Colonic mucosa (tissue), 4 donors: ENCODE data around the gene KATNIP. TPM values are rescaled to one million over a fixed set of nuclear protein-coding genes. Genes with fewer than 3 reads are reported as not detected.

ENCODE experiments used
- DNase-seq: peaks from one replicate; pipeline ENCODE4 v3.0.0-alpha.2; 2020
- H3K27ac ChIP-seq: fragments of 200-600 bp; one replicate; pipeline ENCODE4 v1.8.0; 2021
- H3K27me3 ChIP-seq: fragments of 200-600 bp; one replicate; pipeline ENCODE4 v1.8.0; 2021
- H3K36me3 ChIP-seq: fragments of 200-600 bp; one replicate; pipeline ENCODE4 v1.8.0; 2021
- H3K4me1 ChIP-seq: fragments of 200-600 bp; one replicate; pipeline ENCODE4 v1.8.0; 2021; ENCODE audit warnings: mild to moderate bottlenecking
- H3K4me3 ChIP-seq: fragments of 200-600 bp; one replicate; pipeline ENCODE4 v1.8.0; 2021
- H3K9ac ChIP-seq, 2 donors: one replicate each; pipeline ENCODE4 v1.7.0; 2013; ENCODE audit warnings: control low read depth in 2 of 2, low read depth in 2 of 2, low read length in 2 of 2
- H3K9me3 ChIP-seq: fragments of 200-600 bp; one replicate; pipeline ENCODE4 v1.8.0; 2021
- intact Hi-C: fragments of 100-400 bp; cut with DNase I; formaldehyde crosslinking; loops from one replicate; pipeline ENCODE4 v1.14.1; 2022
- total RNA-seq, 2 donors: library from RNA; stranded (reverse); fragmentation: NEBNext Ultra II Directional in 1 of 2; extraction: Animal tissue kit (Norgen Biotek cat#: 25700) in 1 of 2; gene quantifications; one replicate each; pipeline ENCODE4 v1.2.1, GENCODE V29; 2021
- TF ChIP-seq, protein P1 (sequence below): fragments of 200-600 bp; IDR thresholded peaks from one replicate; pipeline ENCODE4 v1.8.0; 2022; ENCODE audit warnings: antibody characterized with exemption, mild to moderate bottlenecking
- donor health status: healthy.
- donor health status: DM: no; HTN: no; CAD: no.
- donor health status: DM: no; HTN: no; CAD: no.

Gene KATNIP
- total RNA-seq, 2 donors from 2014 or later, result 23.6 to 34.1 TPM

DNA sequence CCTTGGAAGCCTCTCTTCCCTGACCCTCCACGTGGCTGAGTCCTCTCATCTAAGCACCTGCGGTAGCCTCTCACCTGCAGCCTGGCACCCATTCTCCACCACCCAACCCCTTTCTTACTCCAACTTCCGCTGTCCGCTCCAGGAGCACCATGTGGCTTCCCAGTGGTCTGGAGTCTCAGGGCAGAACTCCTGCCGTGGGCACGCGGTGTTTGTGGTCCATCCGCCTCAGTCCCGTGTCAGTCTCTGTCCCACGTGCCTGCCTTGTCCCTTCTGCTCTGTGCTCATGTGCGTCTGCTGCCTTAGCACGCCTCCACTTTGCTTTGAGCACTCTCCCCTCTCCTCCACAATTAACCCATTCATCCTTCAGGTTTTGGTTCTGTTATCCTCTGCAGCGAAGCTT is 49.7 kb downstream of the KATNIP start:
- H3K27ac ChIP-seq, result no peak overlapping the region
- no peaks in the 10 kb centered on the region for H3K9me3 ChIP-seq
- DNase-seq, result no peak
- no peaks in the 10 kb centered on the region for H3K4me1 ChIP-seq
- TF ChIP-seq, protein P1, sequence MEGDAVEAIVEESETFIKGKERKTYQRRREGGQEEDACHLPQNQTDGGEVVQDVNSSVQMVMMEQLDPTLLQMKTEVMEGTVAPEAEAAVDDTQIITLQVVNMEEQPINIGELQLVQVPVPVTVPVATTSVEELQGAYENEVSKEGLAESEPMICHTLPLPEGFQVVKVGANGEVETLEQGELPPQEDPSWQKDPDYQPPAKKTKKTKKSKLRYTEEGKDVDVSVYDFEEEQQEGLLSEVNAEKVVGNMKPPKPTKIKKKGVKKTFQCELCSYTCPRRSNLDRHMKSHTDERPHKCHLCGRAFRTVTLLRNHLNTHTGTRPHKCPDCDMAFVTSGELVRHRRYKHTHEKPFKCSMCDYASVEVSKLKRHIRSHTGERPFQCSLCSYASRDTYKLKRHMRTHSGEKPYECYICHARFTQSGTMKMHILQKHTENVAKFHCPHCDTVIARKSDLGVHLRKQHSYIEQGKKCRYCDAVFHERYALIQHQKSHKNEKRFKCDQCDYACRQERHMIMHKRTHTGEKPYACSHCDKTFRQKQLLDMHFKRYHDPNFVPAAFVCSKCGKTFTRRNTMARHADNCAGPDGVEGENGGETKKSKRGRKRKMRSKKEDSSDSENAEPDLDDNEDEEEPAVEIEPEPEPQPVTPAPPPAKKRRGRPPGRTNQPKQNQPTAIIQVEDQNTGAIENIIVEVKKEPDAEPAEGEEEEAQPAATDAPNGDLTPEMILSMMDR, result no peak
- H3K27me3 ChIP-seq, result no peaks in the 10 kb centered on the region
- intact Hi-C loops, result no loop called here
- no peaks in the 10 kb centered on the region for H3K36me3 ChIP-seq
- no peak overlapping the region for H3K9ac ChIP-seq
- H3K4me3 ChIP-seq, result no peak overlapping the region

Other genes starting within 250 kb of the KATNIP start
- gene IL4R, start 236.2 kb upstream of the KATNIP start, total RNA-seq, result 10 to 100 TPM; 74.8 to 80.0 TPM
- gene IL21R, start 148.0 kb upstream of the KATNIP start, total RNA-seq, result under 1 TPM; 0.56 to 0.91 TPM
- gene GTF3C1, start 231 bp upstream of the KATNIP start, total RNA-seq, result 10 to 100 TPM; 40.1 to 67.8 TPM